Endothelial cell of umbilical vein (primary cell): ENCODE data around the gene DNAJC2. TPM values are rescaled to one million over a fixed set of nuclear protein-coding genes. Genes with fewer than 3 reads are reported as not detected.

ENCODE experiments used
- BruUV-seq: library from RNA; stranded (reverse); fragments of 400-500 nt; replicated peaks from 2 replicates; lab custom pipeline; 2021; lab: Mats Ljungman, UMichigan
- CTCF ChIA-PET: fragments of 300-600, 350-600 bp; sonication (Branson Sonifier 250); formaldehyde crosslinking; loops from one replicate; lab custom pipeline; 2021; ENCODE audit warnings: antibody characterized with exemption, inconsistent platforms; lab: Charles Lee
- POLR2A ChIA-PET: fragments of 300-600, 350-600 bp; sonication (Branson Sonifier 250); formaldehyde crosslinking; loops from one replicate; lab custom pipeline; 2021; ENCODE audit warnings: antibody characterized with exemption, inconsistent platforms; lab: Charles Lee
- DNase-seq: peaks from one replicate; pipeline ENCODE4 v3.0.0-alpha.2; 2011; ENCODE audit warnings: low read depth, low spot score
- FAIRE-seq: peaks from 2 replicates; lab custom pipeline; 2011; peaks lifted over from hg19 to GRCh38; lab: Jason Lieb, UNC
- H2AFZ ChIP-seq: 2 replicates; pipeline ENCODE4 v1.6.0; 2012; ENCODE audit warnings: low read depth, low read length, control low read depth, inconsistent platforms
- H3K27ac ChIP-seq: 2 replicates; pipeline ENCODE4 v1.5.1; 2011; ENCODE audit warnings: low read depth, mild to moderate bottlenecking, control low read depth, low read length, moderate library complexity; ENCODE audit not compliant: insufficient read depth
- H3K27me3 ChIP-seq, 2 experiments: 2 replicates each; pipeline versions ENCODE4 v1.6.0 to v1.6.1; 2011; ENCODE audit warnings: low read length in 2 of 2, mixed read lengths in 1 of 2; ENCODE audit not compliant: control insufficient read depth in 2 of 2, insufficient read depth in 2 of 2
- H3K36me3 ChIP-seq, 2 experiments: 2 replicates in 1 of 2; 3 replicates in 1 of 2; pipeline ENCODE4 v1.5.1; 2011; ENCODE audit warnings: low read length in 2 of 2, mild to moderate bottlenecking in 1 of 2, moderate library complexity in 1 of 2; ENCODE audit not compliant: control insufficient read depth in 2 of 2, insufficient read depth in 2 of 2; ENCODE audit errors: extremely low read depth in 1 of 2
- H3K4me1 ChIP-seq: 3 replicates; pipeline ENCODE4 v1.5.1; 2011; ENCODE audit warnings: mild to moderate bottlenecking, low read length; ENCODE audit not compliant: control insufficient read depth, insufficient read depth; ENCODE audit errors: extremely low read depth
- H3K4me2 ChIP-seq: 2 replicates; pipeline ENCODE4 v1.6.1; 2011; ENCODE audit warnings: low read length, control low read depth, mixed read lengths; ENCODE audit not compliant: insufficient read depth
- H3K4me3 ChIP-seq, 3 experiments: fragments of 200-600 bp in 1 of 3; sonication (generic), shearing (Covaris generic) in 1 of 3; replicated peaks in 1 of 3; 2 replicates each; pipeline ENCODE4 v1.5.1; 2011 to 2016; ENCODE audit warnings: control low read depth in 3 of 3, low read length in 3 of 3, mild to moderate bottlenecking in 2 of 3, inconsistent platforms in 1 of 3, low read depth in 1 of 3, moderate library complexity in 1 of 3; ENCODE audit not compliant: insufficient read depth in 1 of 3
- H3K79me2 ChIP-seq: 2 replicates; pipeline ENCODE4 v1.6.0; 2012; ENCODE audit warnings: low read length, inconsistent platforms; ENCODE audit not compliant: control insufficient read depth, insufficient read depth
- H3K9ac ChIP-seq: replicated peaks from 2 replicates; pipeline ENCODE3; 2011; ENCODE audit warnings: low read length, control low read depth; ENCODE audit not compliant: insufficient read depth; ENCODE audit errors: extremely low read depth
- H3K9me1 ChIP-seq: replicated peaks from 3 replicates; pipeline ENCODE4 v1.6.0; 2011; ENCODE audit warnings: mild to moderate bottlenecking, low read length; ENCODE audit not compliant: control insufficient read depth, insufficient read depth; ENCODE audit errors: extremely low read depth
- H3K9me3 ChIP-seq: replicated peaks from 2 replicates; pipeline ENCODE4 v1.5.1; 2012; ENCODE audit warnings: low read length, inconsistent platforms; ENCODE audit not compliant: control insufficient read depth, insufficient read depth
- H4K20me1 ChIP-seq: replicated peaks from 2 replicates; pipeline ENCODE3; 2011; ENCODE audit warnings: mild to moderate bottlenecking, low read length; ENCODE audit not compliant: control insufficient read depth, insufficient read depth; ENCODE audit errors: extremely low read depth
- EZH2 ChIP-seq: IDR thresholded peaks from 2 replicates; pipeline ENCODE4 v1.6.1; 2012; ENCODE audit warnings: borderline replicate concordance, low read depth, mild to moderate bottlenecking, moderate library complexity, low read length, inconsistent platforms; ENCODE audit not compliant: severe bottlenecking
- FOS ChIP-seq: IDR thresholded peaks from 2 replicates; pipeline ENCODE4 v1.6.1; 2011; ENCODE audit warnings: mild to moderate bottlenecking, low read length, moderate library complexity, borderline replicate concordance; ENCODE audit not compliant: insufficient read depth
- GATA2 ChIP-seq: IDR thresholded peaks from 2 replicates; pipeline ENCODE4 v1.7.0; 2011; ENCODE audit warnings: low read depth, mild to moderate bottlenecking, moderate library complexity, mixed read lengths, low read length; ENCODE audit not compliant: insufficient read length, insufficient read depth
- JUN ChIP-seq: IDR thresholded peaks from 2 replicates; pipeline ENCODE4 v1.6.1; 2011; ENCODE audit warnings: borderline replicate concordance, low read depth; ENCODE audit not compliant: insufficient read length, insufficient read depth
- MAX ChIP-seq: IDR thresholded peaks from 2 replicates; pipeline ENCODE4 v1.6.1; 2011; ENCODE audit not compliant: insufficient read depth, insufficient read length
- MYC ChIP-seq: IDR thresholded peaks from one replicate; pipeline ENCODE4 v1.6.1; 2011; ENCODE audit warnings: mild to moderate bottlenecking, low read depth, low read length
- POLR2A ChIP-seq: IDR thresholded peaks from 2 replicates; pipeline ENCODE4 v1.6.1; 2012; ENCODE audit warnings: low read depth, mild to moderate bottlenecking, control low read depth, low read length
- POLR2AphosphoS5 ChIP-seq: IDR thresholded peaks from 2 replicates; pipeline ENCODE4 v1.6.1; 2012; ENCODE audit warnings: low read depth, mild to moderate bottlenecking, control low read depth, low read length, moderate library complexity; ENCODE audit not compliant: insufficient read depth
- dilution Hi-C: fragments of 300-500 bp; cut with MboI; formaldehyde crosslinking; loops from one replicate; pipeline ENCODE4 v1.15.0; 2019; ENCODE audit warnings: low sequenced_read_pairs; ENCODE audit not compliant: extremely low pct_ligation_motif_present
- intact Hi-C: fragments of 100-400 bp; cut with micrococcal nuclease; formaldehyde crosslinking; loops from one replicate; pipeline ENCODE4 v1.10.0; 2022
- polyA plus RNA-seq, 4 experiments: library from polyadenylated mRNA; depleted of rRNA in 3 of 4; stranded (reverse) in 3 of 4; unstranded in 1 of 4; fragments of >200 nt; gene quantifications; 2 replicates each; pipeline versions ENCODE4 v1.2.1 to v1.2.3, GENCODE V29; 2011 to 2012; ENCODE audit warnings: missing spikeins in 1 of 4
- total RNA-seq: library from RNA; stranded (reverse); gene quantifications from 2 replicates; pipeline ENCODE4 v1.2.3, GENCODE V29; 2021
- TF ChIP-seq, protein P1 (sequence below), 2 donors: IDR thresholded peaks; 1 replicate in 1 of 2; 2 replicates in 1 of 2; pipeline ENCODE4 v1.5.1; 2011; ENCODE audit warnings: low read length in 2 of 2, mild to moderate bottlenecking in 2 of 2, moderate library complexity in 2 of 2, control low read depth in 1 of 2, inconsistent platforms in 1 of 2, low read depth in 1 of 2; ENCODE audit not compliant: insufficient read depth in 1 of 2; ENCODE audit errors: extremely low read depth in 1 of 2

DNAJC2 gene
- total and polyA plus RNA-seq, 2 donors (not counting 3 experiments of a cell fraction or from before 2014, with no cell fraction given) = 8.4 to 36.3 TPM

DNA sequence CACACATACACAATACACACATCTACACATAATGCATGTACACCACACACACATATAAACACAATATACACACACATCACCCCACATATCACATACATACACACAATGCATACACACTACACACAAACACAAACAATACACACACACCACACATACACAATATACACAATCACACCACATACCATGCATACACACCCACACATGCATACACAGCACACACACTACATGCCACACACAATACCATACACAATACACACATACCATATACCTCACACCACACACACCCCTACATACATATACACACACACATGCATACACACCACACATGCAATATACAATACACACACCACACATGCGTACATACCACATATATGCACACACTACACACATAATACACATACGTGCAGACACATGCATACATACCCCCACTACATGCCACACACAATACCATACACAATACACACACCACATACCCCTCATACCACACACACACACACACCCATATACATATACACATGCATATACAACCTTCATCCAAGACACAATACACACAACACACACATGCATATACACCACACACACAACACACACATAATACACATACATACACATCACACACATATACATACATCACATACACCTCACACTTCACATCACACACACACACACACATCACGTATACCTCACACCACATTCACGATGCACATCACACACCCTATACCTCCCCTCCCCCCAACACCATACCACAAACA lies 36.9 kb upstream of the DNAJC2 start:
- Histone ChIP-seq H3K9me1 (no peaks in the 10 kb centered on the region), H3K9ac (no peak overlapping the region), H3K4me1 (no peaks in the 10 kb centered on the region), H2AFZ (no peak overlapping the region), H3K36me3 (no peaks in the 10 kb centered on the region), H3K4me2 (no peak overlapping the region), H3K27me3 (peaks cover 7% of the 10 kb centered on the region in 2 experiments), H3K79me2 (no peaks in the 10 kb centered on the region), H4K20me1 (no peaks in the 10 kb centered on the region), H3K4me3 (no peak overlapping the region), H3K27ac (no peak overlapping the region), H3K9me3 (no peaks in the 10 kb centered on the region)
- POLR2A ChIA-PET = no interaction called here
- dilution Hi-C loops (no loop called here), intact Hi-C loops (no loop called here)
- TF ChIP-seq MYC (no peak), EZH2 (no peak), POLR2A (no peak), MAX (no peak), GATA2 (no peak), JUN (no peak), FOS (no peak), POLR2AphosphoS5 (no peak)
- TF ChIP-seq, protein P1, sequence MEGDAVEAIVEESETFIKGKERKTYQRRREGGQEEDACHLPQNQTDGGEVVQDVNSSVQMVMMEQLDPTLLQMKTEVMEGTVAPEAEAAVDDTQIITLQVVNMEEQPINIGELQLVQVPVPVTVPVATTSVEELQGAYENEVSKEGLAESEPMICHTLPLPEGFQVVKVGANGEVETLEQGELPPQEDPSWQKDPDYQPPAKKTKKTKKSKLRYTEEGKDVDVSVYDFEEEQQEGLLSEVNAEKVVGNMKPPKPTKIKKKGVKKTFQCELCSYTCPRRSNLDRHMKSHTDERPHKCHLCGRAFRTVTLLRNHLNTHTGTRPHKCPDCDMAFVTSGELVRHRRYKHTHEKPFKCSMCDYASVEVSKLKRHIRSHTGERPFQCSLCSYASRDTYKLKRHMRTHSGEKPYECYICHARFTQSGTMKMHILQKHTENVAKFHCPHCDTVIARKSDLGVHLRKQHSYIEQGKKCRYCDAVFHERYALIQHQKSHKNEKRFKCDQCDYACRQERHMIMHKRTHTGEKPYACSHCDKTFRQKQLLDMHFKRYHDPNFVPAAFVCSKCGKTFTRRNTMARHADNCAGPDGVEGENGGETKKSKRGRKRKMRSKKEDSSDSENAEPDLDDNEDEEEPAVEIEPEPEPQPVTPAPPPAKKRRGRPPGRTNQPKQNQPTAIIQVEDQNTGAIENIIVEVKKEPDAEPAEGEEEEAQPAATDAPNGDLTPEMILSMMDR (IDR thresholded peaks at IDR 0.05; ENCODE audit: extremely low read depth in 1 of 2, insufficient read depth in 1 of 2, low read depth in 1 of 2, low read length in 2 of 2) = no peak
- no peak for FAIRE-seq
- DNase-seq = no peak
- CTCF ChIA-PET = no interaction called here
- no TSS peak for BruUV-seq
